Body of pancreas (tissue), 4 donors: ENCODE data around the gene ETS1.

Experiments
- CTCF ChIP-seq, 7 experiments: fragments of 450-650 bp in 4 of 7; fragments of 200-600 bp in 3 of 7; sonication (generic) in 3 of 7; IDR thresholded peaks; one replicate each; pipeline ENCODE4 v1.5.1; 2016 to 2019; ENCODE audit warnings: antibody characterized with exemption in 7 of 7
- POLR2A ChIP-seq, 3 donors: fragments of 450-650 bp; IDR thresholded peaks; one replicate each; pipeline ENCODE4 v1.6.1; 2016; ENCODE audit warnings: antibody characterized with exemption in 3 of 3, mild to moderate bottlenecking in 2 of 3

DNA sequence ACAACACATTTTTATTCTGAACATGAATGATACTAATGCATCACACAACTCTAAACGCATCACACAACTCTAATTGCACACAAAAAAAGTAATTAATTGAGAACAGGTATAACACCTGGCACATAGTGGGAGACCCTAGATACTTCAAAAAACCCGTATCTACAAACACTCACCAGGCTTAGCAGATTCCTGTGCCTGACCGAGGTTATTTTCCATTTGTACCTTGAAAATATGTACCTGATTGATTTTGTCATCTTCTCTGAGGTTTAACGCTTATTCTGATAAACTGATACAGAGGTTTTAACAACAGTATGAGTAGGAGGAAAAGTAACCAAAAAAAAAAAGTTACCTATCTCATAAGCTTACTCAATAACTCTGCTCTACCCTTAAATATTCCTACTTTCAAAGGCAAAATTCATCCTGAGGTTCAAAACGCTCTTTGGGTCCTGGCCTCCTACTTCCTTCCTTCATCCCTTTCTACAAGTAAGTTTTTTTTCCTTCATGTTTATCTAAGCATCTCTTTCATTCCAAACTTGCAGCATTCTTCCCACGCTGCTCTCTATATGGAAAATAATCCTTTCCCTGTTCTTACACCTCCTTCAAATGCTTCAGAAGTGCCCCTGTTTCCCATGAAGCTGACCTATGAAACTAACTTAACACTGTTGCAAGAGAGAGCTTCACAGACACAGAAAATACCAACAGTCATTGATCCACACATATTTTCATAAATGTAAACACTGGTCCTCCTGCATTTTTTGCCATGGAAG, 73.3 kb downstream of the ETS1 start:
- TF ChIP-seq CTCF (IDR thresholded peaks at IDR 0.05) (no peak), POLR2A (IDR thresholded peaks at IDR 0.05) (no peak)
